ENCODE results near the gene CRTC2. TPM values are rescaled to one million over a fixed set of nuclear protein-coding genes. Genes with fewer than 3 reads are reported as not detected.

Gene CRTC2
- total RNA-seq, 1 experiment from 2014 or later, result 33.8 TPM

- no TSS peak for BruUV-seq (replicated peaks)
- peak overlapping the region; percentile 94 to 97 for H3K4me3 ChIP-seq (replicated peaks in 1 of 2; ENCODE audit: low read depth in 1 of 2, low read length in 2 of 2)
- peaks cover 26 to 58% of the 10 kb centered on the region in 2 experiments for H3K4me1 ChIP-seq (ENCODE audit: control insufficient read depth in 1 of 2, insufficient read depth in 2 of 2, low read length in 2 of 2)
- no peak overlapping the region for H2AFZ ChIP-seq (ENCODE audit: low read depth, low read length, poor library complexity, severe bottlenecking)
- POLR2A ChIA-PET, result interaction anchor here (1.0 to 2.8 kb wide), 3 partner anchors 16 to 40 kb away, joined by 3 to 18 read pairs (median 7); partner anchors contain the start of genes DENND4B, GATAD2B and RPS27
- intact Hi-C loops (cut with micrococcal nuclease), result loop anchor here (5.0 kb wide), 1 partner anchor 180 kb away; no protein-coding TSS in a partner anchor
- RAD21 ChIA-PET (ENCODE audit: low non-redundant PET in 1 of 2, low total read pairs in 2 of 2, uncharacterized antibody in 2 of 2, unreplicated experiment in 2 of 2), result no interaction called here
- CTCF ChIA-PET, result interaction anchor here (2.1 kb wide), 1 partner anchor 16 kb away, joined by 9 read pairs; the partner anchor contains the start of gene DENND4B
- no peaks in the 10 kb centered on the region for H3K9me3 ChIP-seq (ENCODE audit: control insufficient read depth in 1 of 2, insufficient read depth in 1 of 2, low read depth in 1 of 2, low read length in 2 of 2)
- ATAC-seq, result no peak
- peaks cover 5 to 11% of the 10 kb centered on the region in 2 experiments; a peak in 1 of 4 replicates for H3K36me3 ChIP-seq (ENCODE audit: control insufficient read depth in 1 of 2, insufficient read depth in 2 of 2, low read length in 2 of 2)
- DNase-seq (ENCODE audit: low read depth, low spot score), result no peak
- peaks cover 41% of the 10 kb centered on the region for H3K79me2 ChIP-seq (ENCODE audit: insufficient read depth, low read length)
- peak overlapping the region; percentile 86 for H3K4me2 ChIP-seq (ENCODE audit: low read length)
- no peaks in the 10 kb centered on the region for H3K27me3 ChIP-seq (ENCODE audit: insufficient read depth, low read length)
- no peaks in the 10 kb centered on the region for H3K9me2 ChIP-seq (ENCODE audit: insufficient read depth)
- H4K20me1 ChIP-seq (ENCODE audit: insufficient read depth), result no peaks in the 10 kb centered on the region
- H3K27ac ChIP-seq (ENCODE audit: low read depth, low read length), result peak overlapping the region; percentile 93
- TF ChIP-seq ZNF274 (IDR thresholded peaks at IDR 0.05; ENCODE audit: low read depth, low read length) (no peak), ELF1 (IDR thresholded peaks at IDR 0.05; ENCODE audit: borderline replicate concordance, low read depth) (no peak), REST (IDR thresholded peaks at IDR 0.05; ENCODE audit: low read depth) (no peak), ZFX (IDR thresholded peaks at IDR 0.05) (no peak), POLR2A (IDR thresholded peaks at IDR 0.05; ENCODE audit: borderline replicate concordance, extremely low read depth, insufficient read depth, insufficient read length) (no peak), ZBTB33 (IDR thresholded peaks at IDR 0.05; ENCODE audit: extremely low read depth, insufficient replicate concordance, low read length) (no peak), JUND (IDR thresholded peaks at IDR 0.05) (no peak), SRF (IDR thresholded peaks at IDR 0.05; ENCODE audit: low read depth) (no peak)
- H3K9ac ChIP-seq (ENCODE audit: low read length), result peak overlapping the region; percentile 96
These were observed 3.9 kb upstream of the CRTC2 start for GRCh38 chr1:153962088-153963029.
